Astrocyte (in vitro differentiated cells and primary cell): Measurements from ENCODE around the gene S100A7.

Source experiments
- CTCF ChIP-seq: IDR thresholded peaks from 2 replicates; pipeline ENCODE4 v1.5.1; 2011; ENCODE audit warnings: low read depth, mild to moderate bottlenecking, inconsistent platforms, low read length, moderate library complexity; ENCODE audit not compliant: insufficient read depth
- EZH2 ChIP-seq: IDR thresholded peaks from 2 replicates; pipeline ENCODE4 v1.6.1; 2012; ENCODE audit warnings: mild to moderate bottlenecking, low read length, inconsistent platforms; ENCODE audit not compliant: insufficient read depth

GRCh38 chr1:153498746-153499145 is 38.3 kb upstream of the S100A7 start:
- TF ChIP-seq EZH2 = no peak
- no peak for TF ChIP-seq CTCF
